Muscle of back (tissue), 13 donors: ENCODE results near the gene TSHZ3. TPM values are rescaled to one million over a fixed set of nuclear protein-coding genes. Genes with fewer than 3 reads are reported as not detected.

Experiments used
- DNase-seq, 3 donors: peaks; one replicate each; pipeline versions ENCODE4 v3.0.0 to v3.0.0-alpha.2; 2013
- long read RNA-seq, 9 donors: transcript quantifications; one replicate each; lab custom pipeline, GENCODE V29; 2026
- polyA plus RNA-seq, 10 donors: library from polyadenylated mRNA; unstranded; fragments of 120-200 nt; gene quantifications; one replicate each; pipeline ENCODE4 v1.2.1, GENCODE V29; 2013; ENCODE audit not compliant: insufficient read length in 10 of 10

TSHZ3 gene, protein sequence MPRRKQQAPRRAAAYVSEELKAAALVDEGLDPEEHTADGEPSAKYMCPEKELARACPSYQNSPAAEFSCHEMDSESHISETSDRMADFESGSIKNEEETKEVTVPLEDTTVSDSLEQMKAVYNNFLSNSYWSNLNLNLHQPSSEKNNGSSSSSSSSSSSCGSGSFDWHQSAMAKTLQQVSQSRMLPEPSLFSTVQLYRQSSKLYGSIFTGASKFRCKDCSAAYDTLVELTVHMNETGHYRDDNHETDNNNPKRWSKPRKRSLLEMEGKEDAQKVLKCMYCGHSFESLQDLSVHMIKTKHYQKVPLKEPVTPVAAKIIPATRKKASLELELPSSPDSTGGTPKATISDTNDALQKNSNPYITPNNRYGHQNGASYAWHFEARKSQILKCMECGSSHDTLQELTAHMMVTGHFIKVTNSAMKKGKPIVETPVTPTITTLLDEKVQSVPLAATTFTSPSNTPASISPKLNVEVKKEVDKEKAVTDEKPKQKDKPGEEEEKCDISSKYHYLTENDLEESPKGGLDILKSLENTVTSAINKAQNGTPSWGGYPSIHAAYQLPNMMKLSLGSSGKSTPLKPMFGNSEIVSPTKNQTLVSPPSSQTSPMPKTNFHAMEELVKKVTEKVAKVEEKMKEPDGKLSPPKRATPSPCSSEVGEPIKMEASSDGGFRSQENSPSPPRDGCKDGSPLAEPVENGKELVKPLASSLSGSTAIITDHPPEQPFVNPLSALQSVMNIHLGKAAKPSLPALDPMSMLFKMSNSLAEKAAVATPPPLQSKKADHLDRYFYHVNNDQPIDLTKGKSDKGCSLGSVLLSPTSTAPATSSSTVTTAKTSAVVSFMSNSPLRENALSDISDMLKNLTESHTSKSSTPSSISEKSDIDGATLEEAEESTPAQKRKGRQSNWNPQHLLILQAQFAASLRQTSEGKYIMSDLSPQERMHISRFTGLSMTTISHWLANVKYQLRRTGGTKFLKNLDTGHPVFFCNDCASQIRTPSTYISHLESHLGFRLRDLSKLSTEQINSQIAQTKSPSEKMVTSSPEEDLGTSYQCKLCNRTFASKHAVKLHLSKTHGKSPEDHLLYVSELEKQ
- 10 to 100 TPM; 13.7 to 18.5 (median 15.9) TPM for polyA plus RNA-seq
- long read RNA-seq, donor 1, full-length matches to known transcripts: 4 of 4 reads
- long read RNA-seq, donor 1, partial matches to known transcripts: 0 of 4 reads
- long read RNA-seq, donor 1, other reads (novel, unspliced or antisense): 0 of 4 reads
- long read RNA-seq, donor 2, full-length matches to known transcripts: 3 of 3 reads
- long read RNA-seq, donor 2, partial matches to known transcripts: 0 of 3 reads
- long read RNA-seq, donor 2, other reads (novel, unspliced or antisense): 0 of 3 reads
- long read RNA-seq, donor 3: 0 reads
- long read RNA-seq, donor 4, full-length matches to known transcripts: 2 of 2 reads
- long read RNA-seq, donor 4, partial matches to known transcripts: 0 of 2 reads
- long read RNA-seq, donor 4, other reads (novel, unspliced or antisense): 0 of 2 reads
- long read RNA-seq, donor 5, full-length matches to known transcripts: 4 of 4 reads
- long read RNA-seq, donor 5, partial matches to known transcripts: 0 of 4 reads
- long read RNA-seq, donor 5, other reads (novel, unspliced or antisense): 0 of 4 reads
- long read RNA-seq, donor 6, full-length matches to known transcripts: 3 of 3 reads
- long read RNA-seq, donor 6, partial matches to known transcripts: 0 of 3 reads
- long read RNA-seq, donor 6, other reads (novel, unspliced or antisense): 0 of 3 reads
- long read RNA-seq, donor 7, full-length matches to known transcripts: 3 of 3 reads
- long read RNA-seq, donor 7, partial matches to known transcripts: 0 of 3 reads
- long read RNA-seq, donor 7, other reads (novel, unspliced or antisense): 0 of 3 reads
- long read RNA-seq, donor 8: 0 reads
- long read RNA-seq, donor 9, full-length matches to known transcripts: 2 of 2 reads
- long read RNA-seq, donor 9, partial matches to known transcripts: 0 of 2 reads
- long read RNA-seq, donor 9, other reads (novel, unspliced or antisense): 0 of 2 reads

DNA sequence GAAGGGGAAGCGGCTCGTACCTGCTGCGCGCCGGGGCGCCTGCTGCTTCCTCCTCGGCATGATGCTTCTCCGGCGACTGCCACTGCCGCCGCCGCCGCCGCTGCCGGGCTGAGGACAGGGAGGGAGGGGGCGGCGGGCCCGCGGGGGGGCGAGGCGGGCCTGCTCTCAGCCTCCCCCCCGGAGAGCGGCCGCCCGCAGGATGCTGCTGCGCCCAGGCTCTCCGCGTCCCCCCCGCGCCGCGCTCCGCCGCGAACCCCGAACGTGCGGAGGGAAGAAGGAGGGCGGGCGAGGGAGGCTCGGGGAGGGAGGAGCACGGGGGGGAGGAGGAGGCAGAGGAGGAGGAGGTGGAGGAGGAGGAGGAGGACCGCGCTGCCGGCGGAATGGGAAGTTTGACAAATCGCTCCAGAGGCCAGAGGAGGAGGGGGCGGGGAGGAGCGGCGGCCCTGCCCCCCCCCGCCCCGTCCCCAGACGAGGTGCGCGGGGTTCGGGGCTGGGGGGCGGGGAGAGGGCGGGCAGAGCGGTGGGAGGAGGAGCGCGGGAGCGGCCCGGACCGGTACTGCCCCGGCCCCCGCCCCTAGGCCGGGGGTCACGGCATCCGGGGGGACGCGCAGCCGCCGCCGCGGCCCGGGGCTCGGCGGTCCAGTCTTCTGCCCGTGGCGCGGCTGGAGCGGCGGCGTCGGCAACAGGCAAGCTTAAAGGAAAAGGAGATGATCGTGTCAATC, at the start of gene TSHZ3:
Gene TSHZ3, minus strand, starts transcription at position 277 of the 722 bp plus-strand sequence. Its CDS starts 217 bp downstream, at position 60.
- DNase-seq: peak; percentile 86 to 94 (median 87)

DNA sequence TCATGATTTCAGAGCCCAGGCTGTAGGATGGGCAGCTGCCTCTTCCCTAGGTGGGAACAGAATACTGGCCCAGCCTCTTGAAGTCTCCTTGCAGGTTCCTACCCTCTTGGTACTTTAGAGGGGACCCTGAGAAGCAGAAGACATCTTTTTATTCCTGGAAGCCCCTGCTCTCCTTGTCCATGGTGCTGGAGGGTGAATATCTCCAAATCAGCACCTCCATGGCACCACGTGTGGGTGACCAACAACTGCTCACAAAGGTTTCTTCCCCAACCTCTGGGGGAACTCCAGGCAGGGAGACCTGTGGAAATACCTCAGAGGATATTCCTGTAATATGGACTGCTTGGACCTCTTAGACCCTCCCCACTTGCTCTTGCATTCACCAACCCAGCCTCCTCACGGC, 48.1 kb upstream of the TSHZ3 start:
- no peak for DNase-seq

DNA sequence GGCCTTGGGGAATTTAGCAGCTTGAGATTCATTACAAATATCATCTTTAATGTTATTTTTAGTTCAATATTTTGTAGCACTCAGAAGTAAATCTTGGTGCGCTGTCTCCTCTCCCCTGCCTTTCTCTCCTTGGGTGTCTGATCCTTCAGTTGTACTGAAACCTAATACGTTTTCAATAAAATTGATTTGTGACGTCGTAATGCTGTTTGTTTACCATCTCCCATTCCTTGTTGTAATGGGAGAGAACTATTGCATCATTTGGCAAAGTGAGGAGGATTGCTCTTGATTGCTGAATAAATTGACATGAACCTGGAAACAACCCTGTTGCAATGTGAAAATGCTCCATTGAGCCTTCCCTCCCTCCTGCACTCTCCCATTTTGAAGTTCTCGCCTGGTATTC, 43.2 kb upstream of the TSHZ3 start:
- DNase-seq: no peak

DNA sequence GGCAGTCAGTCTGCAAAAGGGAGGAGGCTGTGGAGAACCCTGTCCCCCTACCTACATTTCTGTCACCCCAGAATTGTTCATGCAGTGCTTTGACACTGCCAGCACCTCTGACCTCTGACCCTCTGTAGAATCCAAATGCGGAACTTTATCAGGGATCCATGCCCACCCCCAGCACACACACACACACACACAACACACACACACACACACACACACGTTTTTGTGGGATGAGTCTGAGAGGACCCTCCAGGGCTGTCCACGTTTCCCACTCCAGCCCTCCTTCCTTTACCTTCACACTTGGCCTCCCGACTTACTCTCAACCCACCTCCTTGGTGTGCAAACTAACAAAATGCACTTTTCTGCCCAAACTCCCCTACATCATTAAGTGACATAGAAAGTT, 42.3 kb upstream of the TSHZ3 start:
- DNase-seq: no peak

DNA sequence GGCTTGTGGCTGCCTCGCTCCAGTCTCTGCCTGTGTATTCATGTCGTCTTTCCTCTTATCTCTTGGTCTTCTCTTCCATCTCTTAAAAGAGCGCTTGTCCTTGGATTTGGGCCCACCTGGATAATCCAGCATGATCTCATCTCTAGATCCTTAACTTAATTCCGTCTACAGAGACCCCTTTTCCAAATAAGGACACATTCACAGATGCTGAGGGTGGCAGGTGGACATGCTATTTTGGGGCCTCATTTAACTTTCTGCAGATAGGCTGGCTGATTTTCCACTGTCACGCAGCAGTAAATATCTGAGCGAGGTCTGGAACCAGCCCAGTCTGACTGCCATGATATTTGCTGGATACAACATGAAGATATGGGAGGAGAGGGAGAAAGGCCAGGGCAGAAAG, 41.5 kb upstream of the TSHZ3 start:
- DNase-seq: peak in 2 of 3 donors; percentile 8 to 21

DNA sequence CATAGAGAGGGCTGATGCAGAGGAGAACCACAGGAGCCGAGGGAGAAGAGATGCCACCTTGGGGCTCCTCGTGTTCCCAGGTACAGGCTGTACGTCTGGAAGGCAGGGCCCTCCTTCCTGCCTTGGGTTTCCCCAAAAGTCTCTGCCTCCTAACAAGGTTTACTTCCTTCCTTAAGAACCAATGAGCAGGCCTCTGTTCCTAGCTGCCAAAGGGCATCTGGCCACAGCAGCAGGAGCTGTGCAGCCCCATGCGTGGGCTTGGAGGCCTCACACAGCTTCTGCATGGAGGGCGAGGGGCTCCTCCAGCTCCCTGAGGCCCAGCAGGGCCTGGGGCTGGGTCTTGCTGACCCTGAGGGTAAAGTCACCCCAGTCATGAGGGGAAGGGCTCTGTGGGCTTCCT, 40.6 kb upstream of the TSHZ3 start:
- DNase-seq: no peak

DNA sequence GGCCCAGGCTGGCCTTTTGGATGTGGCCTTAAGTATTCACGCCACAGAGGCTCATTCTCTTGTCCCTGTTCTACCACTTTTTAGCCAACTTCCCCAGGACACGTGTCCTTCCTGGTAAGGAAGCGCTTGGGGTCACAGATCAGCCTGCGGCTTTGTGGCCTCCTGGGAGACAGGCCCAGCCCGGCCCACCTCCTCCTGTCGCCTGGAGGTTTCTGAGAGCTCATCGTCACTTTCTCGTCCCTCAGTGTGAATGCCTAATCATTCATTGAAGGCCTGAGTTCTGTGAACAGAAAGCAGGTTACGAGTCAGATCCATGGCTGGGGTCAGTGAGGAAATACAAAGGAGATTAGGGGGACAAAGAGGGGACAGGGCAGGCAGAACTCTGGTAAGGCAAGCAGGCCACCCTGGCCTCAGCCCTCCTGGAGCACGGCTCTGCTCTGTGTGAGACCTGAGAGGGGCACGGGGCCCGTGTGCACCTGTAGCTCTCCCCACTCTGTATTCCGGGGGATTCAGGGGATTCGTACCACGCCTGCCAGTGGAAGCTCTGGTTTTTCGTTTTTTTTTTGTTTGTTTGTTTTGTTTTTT, 38.6 kb upstream of the TSHZ3 start:
- no peak for DNase-seq

DNA sequence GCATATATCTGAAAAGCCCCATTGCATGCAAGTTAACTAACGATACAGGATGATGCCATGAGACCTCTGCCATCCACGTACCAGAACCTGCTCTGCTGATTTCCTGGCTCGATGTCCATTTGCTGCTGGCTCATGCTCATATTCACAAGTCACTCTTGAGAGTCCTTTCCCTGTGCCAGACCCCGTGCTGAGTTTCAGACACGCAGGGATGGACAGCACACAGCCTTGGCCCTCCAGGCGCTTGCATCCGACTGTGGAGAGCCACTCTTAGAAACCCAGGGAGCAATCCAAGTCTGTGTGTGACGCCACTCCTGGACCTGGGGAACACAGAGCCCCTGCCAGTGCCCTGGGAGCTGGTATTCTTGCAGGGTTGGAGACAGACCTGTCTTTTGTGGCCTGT, 37.6 kb upstream of the TSHZ3 start:
- DNase-seq: no peak

DNA sequence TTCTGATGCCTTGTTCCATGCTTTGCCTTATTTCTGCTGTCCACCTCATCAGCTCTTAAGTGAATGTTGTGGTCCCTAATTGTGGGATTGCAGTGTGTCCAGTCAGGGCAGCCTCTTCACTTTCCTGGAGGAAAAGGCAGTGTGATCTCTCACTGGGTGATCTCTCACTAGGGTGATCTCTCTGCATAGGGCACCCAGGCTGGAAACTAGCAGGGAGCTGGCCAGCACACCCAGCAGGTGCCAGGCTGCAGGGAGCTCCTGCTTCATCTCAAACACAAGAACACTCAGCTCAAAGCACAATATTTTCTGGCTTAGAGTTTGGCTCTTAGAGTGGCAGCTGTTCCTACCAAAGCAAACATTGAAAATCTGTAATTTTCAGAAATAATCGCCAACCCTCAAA, 36.5 kb upstream of the TSHZ3 start:
- peak in 1 of 3 donors; percentile 1 for DNase-seq

DNA sequence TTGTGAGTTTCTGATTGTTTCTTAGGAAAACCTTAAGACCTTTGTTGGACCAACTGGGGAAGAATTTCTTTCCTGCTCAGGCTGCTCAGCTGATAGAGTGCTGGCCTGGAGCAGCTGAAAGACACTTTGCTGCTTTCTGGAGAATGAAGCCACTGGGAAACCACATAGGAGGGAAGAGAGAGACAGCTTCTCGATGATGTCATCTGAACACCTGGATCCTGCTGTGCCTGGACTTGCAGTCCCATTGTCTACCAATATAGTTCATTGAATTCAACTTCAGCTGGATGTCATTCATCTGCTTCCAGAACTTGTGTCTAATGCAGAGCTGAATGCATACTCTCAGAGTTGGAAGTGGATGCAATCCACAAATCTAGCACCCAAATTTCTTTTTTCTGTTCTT, 34.3 kb upstream of the TSHZ3 start:
- no peak for DNase-seq

DNA sequence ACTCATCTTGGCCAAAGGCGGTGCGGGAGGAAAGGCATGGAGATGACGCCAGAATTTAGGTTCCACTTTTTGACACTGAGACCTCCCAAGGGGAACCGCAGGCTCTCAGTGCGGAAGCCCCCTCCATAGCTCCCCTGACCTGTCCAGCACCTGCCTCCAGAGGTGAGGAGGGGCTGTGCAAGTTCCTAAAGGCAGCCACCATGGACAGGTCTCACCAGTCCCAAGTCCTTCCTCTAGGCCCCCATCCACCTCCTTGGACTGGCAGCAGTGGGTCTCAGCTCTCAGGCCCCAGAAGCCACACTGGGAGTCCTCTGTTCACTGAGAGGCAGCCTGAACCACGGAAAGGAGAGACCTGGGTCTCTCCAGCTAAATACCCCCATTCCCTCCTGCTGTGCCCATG, 31.6 kb upstream of the TSHZ3 start:
- DNase-seq: no peak

DNA sequence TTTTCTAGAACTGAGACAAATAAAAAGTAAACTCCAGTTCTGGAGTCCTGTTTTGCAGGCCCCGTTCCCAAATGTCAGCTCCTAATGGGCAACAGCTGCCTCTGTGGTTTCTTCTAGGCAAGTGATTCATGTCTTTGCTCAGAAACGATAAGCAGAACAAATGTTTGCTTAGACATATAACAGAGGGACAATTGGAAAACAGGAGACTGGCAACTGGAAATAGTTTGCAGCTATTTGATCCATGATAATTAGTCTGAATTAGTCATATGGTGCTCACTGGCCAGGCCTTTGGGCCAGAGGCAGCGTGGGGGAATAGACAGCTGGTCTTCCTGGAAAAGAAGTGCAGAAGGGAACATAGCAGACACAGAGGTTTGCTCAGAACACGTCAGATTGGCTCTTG, 29.2 kb upstream of the TSHZ3 start:
- DNase-seq: peak; percentile 27 to 80 (median 52)

DNA sequence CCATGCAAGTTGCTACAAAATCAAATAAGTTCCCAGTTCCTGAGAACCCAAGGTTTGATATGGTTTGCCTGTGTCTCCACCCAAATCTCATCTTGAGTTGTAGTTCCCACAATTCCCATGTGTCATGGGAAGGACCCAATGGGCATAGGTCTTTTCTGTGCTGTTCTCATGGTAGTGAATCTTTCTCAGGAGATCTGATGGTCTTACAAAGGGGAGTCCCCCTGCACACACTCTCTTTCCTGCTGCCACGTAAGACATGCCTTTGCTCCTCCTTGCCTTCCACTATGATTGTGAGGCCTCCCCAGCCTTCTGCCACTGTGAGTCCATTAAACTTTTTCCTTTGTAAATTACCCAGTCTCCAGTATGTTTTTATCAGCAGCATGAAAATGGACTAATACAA, 28.5 kb upstream of the TSHZ3 start:
- no peak for DNase-seq

DNA sequence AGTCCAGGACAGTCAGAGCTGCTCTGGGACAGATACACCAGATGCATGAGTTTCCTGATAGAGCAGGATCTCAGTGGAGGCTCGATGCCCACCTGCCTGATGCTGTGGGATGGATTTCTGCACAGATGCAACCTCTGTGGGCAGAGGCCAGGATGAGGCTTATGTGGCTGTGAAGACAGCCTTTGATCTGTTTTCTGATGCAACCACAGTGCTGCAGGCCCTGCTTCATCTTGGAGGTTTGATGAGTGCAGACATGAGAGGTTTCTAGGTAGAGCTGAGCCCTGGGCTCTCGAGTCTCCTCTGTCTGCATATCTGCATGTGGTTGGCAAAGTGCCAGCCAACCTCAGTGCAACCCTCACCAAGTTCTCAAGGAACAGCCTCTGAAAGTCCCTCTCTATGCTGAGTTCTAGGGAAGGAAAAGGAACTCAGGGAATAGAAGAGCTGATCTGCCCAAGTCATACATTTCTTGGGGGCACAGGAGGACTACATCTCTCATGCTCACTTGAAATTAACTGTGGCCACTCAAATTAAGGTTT, 23.1 kb upstream of the TSHZ3 start:
- no peak for DNase-seq

DNA sequence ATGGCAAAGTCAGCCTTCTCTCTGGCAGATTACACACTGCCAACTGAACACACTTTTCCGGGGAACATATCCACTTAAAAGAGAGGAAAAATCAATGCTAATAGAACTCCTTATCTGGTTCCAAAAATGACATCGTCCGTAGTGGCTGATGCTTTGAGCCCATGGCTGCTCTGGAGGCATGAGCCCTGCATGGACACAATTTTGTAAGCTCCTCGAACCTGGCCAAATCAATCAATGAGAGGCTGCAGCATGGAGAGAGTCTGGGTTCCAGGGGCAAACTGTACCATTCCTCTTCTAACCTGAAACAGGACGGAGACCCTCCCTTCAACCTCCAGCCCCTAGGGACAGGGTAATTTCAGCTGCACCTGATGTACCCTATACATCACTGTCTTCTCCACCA, 21.0 kb upstream of the TSHZ3 start:
- no peak for DNase-seq

DNA sequence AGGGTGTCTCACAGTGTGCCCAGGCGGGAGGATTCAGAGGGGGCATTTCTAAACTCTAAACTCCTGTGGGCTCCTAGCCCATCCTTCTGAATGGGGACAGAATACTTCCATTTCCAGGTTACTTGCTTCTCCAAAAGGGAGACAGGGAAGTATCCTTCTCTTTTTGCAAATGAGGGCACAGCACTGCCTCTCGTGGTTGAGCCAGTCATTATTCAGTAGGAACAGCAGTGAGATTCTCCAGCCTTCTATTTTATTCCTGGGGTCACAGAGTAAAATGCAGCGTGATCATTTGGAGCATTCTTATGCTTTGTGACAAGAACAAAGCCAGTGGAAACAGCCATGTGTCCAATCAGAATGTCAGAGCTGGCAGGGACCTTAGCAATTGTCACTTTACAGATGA, 15.7 kb upstream of the TSHZ3 start:
- no peak for DNase-seq

DNA sequence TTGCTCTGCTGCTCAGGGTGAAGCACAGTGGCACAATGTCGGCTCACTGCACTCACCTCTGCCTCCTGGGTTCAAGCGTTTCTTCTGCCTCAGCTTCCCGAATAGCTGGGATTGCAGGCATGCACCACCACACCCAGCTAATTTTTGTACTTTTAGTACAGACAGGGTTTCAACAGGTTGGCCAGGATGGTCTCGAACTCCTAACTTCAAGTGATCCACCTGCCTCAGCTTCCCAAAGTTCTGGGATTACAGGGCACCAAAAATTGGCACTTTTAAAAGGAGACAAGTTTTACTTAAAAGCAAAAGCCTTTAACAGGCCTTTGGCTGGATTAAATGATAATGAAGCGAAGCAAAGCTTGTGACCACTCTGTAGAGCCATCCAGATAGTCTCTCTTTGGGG, 12.5 kb upstream of the TSHZ3 start:
- DNase-seq: no peak

DNA sequence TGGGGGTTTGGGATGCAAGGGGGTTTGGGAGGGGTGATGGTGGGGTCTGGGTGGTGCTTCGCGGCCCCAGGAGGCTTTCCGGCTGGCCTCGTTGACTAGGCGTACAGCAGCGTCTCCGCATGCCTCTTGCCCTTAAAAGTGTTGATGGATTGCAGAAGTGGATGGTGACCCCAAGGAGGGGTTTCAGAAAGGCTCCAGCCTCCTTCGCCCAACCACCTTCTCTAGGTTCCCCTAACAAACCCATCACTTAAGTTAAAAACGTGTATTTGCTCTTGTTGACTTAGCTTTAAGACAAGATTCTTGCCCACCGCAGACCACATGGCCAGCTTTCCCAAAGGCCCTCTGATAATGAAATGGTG, 8.1 kb upstream of the TSHZ3 start:
- no peak for DNase-seq
